Measurements from ENCODE around the gene SERINC1. TPM values are rescaled to one million over a fixed set of nuclear protein-coding genes. Genes with fewer than 3 reads are reported as not detected.

The SERINC1 gene
- total RNA-seq, 1 experiment from 2014 or later: 65.2 TPM

- DNase-seq (ENCODE audit: low spot score): no peak
Observed at GRCh38 chr6:122432816-122433215, 38.8 kb downstream of the SERINC1 start.

GRCh38 chr6:122431780-122432179, 39.8 kb downstream of the SERINC1 start:
- DNase-seq (ENCODE audit: low spot score): no peak

- no peak for DNase-seq (ENCODE audit: low spot score)
Observed at GRCh38 chr6:122429323-122429722, 42.3 kb downstream of the SERINC1 start.

GRCh38 chr6:122428781-122429180, 42.8 kb downstream of the SERINC1 start:
- DNase-seq (ENCODE audit: low spot score): no peak

- DNase-seq (ENCODE audit: low spot score): no peak
Observed at GRCh38 chr6:122426597-122426996, 45.0 kb downstream of the SERINC1 start.

- no peak for DNase-seq (ENCODE audit: low spot score)
Observed at GRCh38 chr6:122423734-122424133, 47.9 kb downstream of the SERINC1 start.

GRCh38 chr6:122422614-122423267, 48.9 kb downstream of the SERINC1 start:
- DNase-seq (ENCODE audit: low spot score): no peak

GRCh38 chr6:122422003-122422402, 49.6 kb downstream of the SERINC1 start:
- DNase-seq (ENCODE audit: low spot score): no peak

- no peak for DNase-seq (ENCODE audit: low spot score)
Observed at GRCh38 chr6:122416825-122417224, 54.8 kb downstream of the SERINC1 start.

GRCh38 chr6:122412001-122412400, 59.6 kb downstream of the SERINC1 start:
- DNase-seq (ENCODE audit: low spot score): no peak

GRCh38 chr6:122408702-122409458, 62.7 kb downstream of the SERINC1 start:
- DNase-seq (ENCODE audit: low spot score): no peak

- DNase-seq (ENCODE audit: low spot score): no peak
Observed at GRCh38 chr6:122408240-122408639, 63.4 kb downstream of the SERINC1 start.

- no peak for DNase-seq (ENCODE audit: low spot score)
Observed at GRCh38 chr6:122407712-122408111, 63.9 kb downstream of the SERINC1 start.

- DNase-seq (ENCODE audit: low spot score): no peak
Observed at GRCh38 chr6:122406187-122406586, 65.4 kb downstream of the SERINC1 start.

- peak; percentile 3 for DNase-seq (ENCODE audit: low spot score)
Observed at GRCh38 chr6:122405417-122405816, 66.2 kb downstream of the SERINC1 start.

- DNase-seq (ENCODE audit: low spot score): no peak
Observed at GRCh38 chr6:122404444-122404843, 67.2 kb downstream of the SERINC1 start.

GRCh38 chr6:122401104-122401503, 70.5 kb downstream of the SERINC1 start:
- no peak for DNase-seq (ENCODE audit: low spot score)

GRCh38 chr6:122400462-122401089, 71.0 kb downstream of the SERINC1 start:
- no peak for DNase-seq (ENCODE audit: low spot score)

GRCh38 chr6:122400121-122400450, 71.5 kb downstream of the SERINC1 start:
- DNase-seq (ENCODE audit: low spot score): no peak

- DNase-seq (ENCODE audit: low spot score): peak; percentile 96
Observed at GRCh38 chr6:122399348-122400120, 72.1 kb downstream of the SERINC1 start, which contains the start of gene HSF2. HSF2 (plus strand) TSS chr6:122399652; CDS start chr6:122399738, 86 bp downstream.

- no peak for DNase-seq (ENCODE audit: low spot score)
Observed at GRCh38 chr6:122399055-122399347, 72.6 kb downstream of the SERINC1 start.

GRCh38 chr6:122394016-122394415, 77.6 kb downstream of the SERINC1 start:
- DNase-seq (ENCODE audit: low spot score): no peak

Measured in H4 (cell line).